H1 (cell line): ENCODE results near the gene RD3L. TPM values are rescaled to one million over a fixed set of nuclear protein-coding genes. Genes with fewer than 3 reads are reported as not detected.

Source experiments
- CTCF ChIA-PET: fragments of 300-600 bp; sonication (Branson Sonifier 250); formaldehyde crosslinking; loops from one replicate; lab custom pipeline; 2021; ENCODE audit not compliant: partially characterized antibody; lab: Charles Lee
- POLR2A ChIA-PET: fragments of 300-600 bp; sonication (Branson Sonifier 250); formaldehyde crosslinking; loops from one replicate; lab custom pipeline; 2021; ENCODE audit warnings: inconsistent platforms; ENCODE audit not compliant: partially characterized antibody; lab: Charles Lee
- DNase-seq, 2 experiments: peaks; one replicate each; pipeline versions ENCODE4 v3.0.0 to v3.0.0-alpha.2; 2010 to 2022; ENCODE audit warnings: low spot score in 2 of 2, low read depth in 1 of 2, mixed read lengths in 1 of 2
- FAIRE-seq: peaks from 2 replicates; lab custom pipeline; 2011; peaks lifted over from hg19 to GRCh38; lab: Jason Lieb, UNC
- H2AFZ ChIP-seq: 2 replicates; pipeline ENCODE4 v1.8.1; 2012; ENCODE audit warnings: low read length, inconsistent platforms
- H2AK5ac ChIP-seq: 2 replicates; pipeline ENCODE4 v1.6.1; 2013; ENCODE audit warnings: low read depth, low read length
- H2BK120ac ChIP-seq: replicated peaks from 2 replicates; pipeline ENCODE3; 2013; ENCODE audit warnings: low read depth, low read length, inconsistent platforms
- H2BK12ac ChIP-seq: 2 replicates; pipeline ENCODE4 v1.6.1; 2013; ENCODE audit warnings: low read depth, low read length
- H2BK15ac ChIP-seq: 2 replicates; pipeline ENCODE4 v1.6.1; 2013; ENCODE audit warnings: low read length
- H2BK20ac ChIP-seq: 2 replicates; pipeline ENCODE4 v1.6.1; 2013; ENCODE audit warnings: low read length
- H2BK5ac ChIP-seq: 2 replicates; pipeline ENCODE4 v1.6.1; 2013; ENCODE audit warnings: low read depth, low read length
- H3K14ac ChIP-seq: 2 replicates; pipeline ENCODE4 v1.6.1; 2013; ENCODE audit warnings: inconsistent platforms; ENCODE audit not compliant: insufficient read length
- H3K18ac ChIP-seq: 2 replicates; pipeline ENCODE4 v1.6.1; 2013; ENCODE audit warnings: low read length; ENCODE audit errors: extremely low read depth
- H3K23ac ChIP-seq: 2 replicates; pipeline ENCODE4 v1.6.1; 2013; ENCODE audit warnings: inconsistent platforms; ENCODE audit not compliant: insufficient read length
- H3K23me2 ChIP-seq: 2 replicates; pipeline ENCODE4 v1.6.1; 2013; ENCODE audit warnings: low read depth, low read length
- H3K27ac ChIP-seq: 2 replicates; pipeline ENCODE4 v1.6.1; 2011; ENCODE audit warnings: low read depth, low read length, inconsistent platforms
- H3K27me3 ChIP-seq, 4 experiments: replicated peaks in 1 of 4; 1 replicate in 1 of 4; 2 replicates in 3 of 4; pipeline versions ENCODE4 v1.6.1 to v1.8.1; 2011 to 2013; ENCODE audit warnings: low read length in 3 of 4, mild to moderate bottlenecking in 3 of 4, inconsistent platforms in 2 of 4, mixed read lengths in 2 of 4, moderate library complexity in 1 of 4; ENCODE audit not compliant: control insufficient read depth in 3 of 4, insufficient read depth in 3 of 4; ENCODE audit errors: extremely low read depth in 1 of 4
- H3K36me3 ChIP-seq, 4 experiments: 2 replicates each; pipeline versions ENCODE4 v1.6.1 to v1.8.1; 2011 to 2013; ENCODE audit warnings: mild to moderate bottlenecking in 4 of 4, low read length in 3 of 4, moderate library complexity in 2 of 4, control low read depth in 1 of 4, inconsistent platforms in 1 of 4; ENCODE audit not compliant: insufficient read depth in 4 of 4, control insufficient read depth in 2 of 4
- H3K4ac ChIP-seq: replicated peaks from 2 replicates; pipeline ENCODE3; 2013; ENCODE audit warnings: low read length, low read depth, mixed read lengths, inconsistent platforms; ENCODE audit not compliant: insufficient read length
- H3K4me1 ChIP-seq, 4 experiments: replicated peaks in 1 of 4; 1 replicate in 1 of 4; 2 replicates in 3 of 4; pipeline versions ENCODE4 v1.6.1 to v1.8.1; 2011 to 2013; ENCODE audit warnings: low read length in 3 of 4, inconsistent platforms in 2 of 4, mixed read lengths in 1 of 4; ENCODE audit not compliant: insufficient read depth in 4 of 4, control insufficient read depth in 3 of 4
- H3K4me2 ChIP-seq, 2 experiments: 2 replicates each; pipeline versions ENCODE4 v1.6.1 to v1.8.1; 2011 to 2013; ENCODE audit warnings: low read depth in 2 of 2, low read length in 2 of 2, control low read depth in 1 of 2, inconsistent platforms in 1 of 2, mild to moderate bottlenecking in 1 of 2; ENCODE audit not compliant: insufficient read depth in 1 of 2
- H3K4me3 ChIP-seq, 4 experiments: fragments of 200-600, 300-600 bp in 1 of 4; sonication (generic), shearing (Covaris generic), sonication (Bioruptor Twin) in 1 of 4; 2 replicates each; pipeline versions ENCODE4 v1.5.1 to v1.8.1; 2011 to 2016; ENCODE audit warnings: low read length in 4 of 4, low read depth in 3 of 4, control low read depth in 2 of 4, inconsistent platforms in 2 of 4, mild to moderate bottlenecking in 2 of 4, mixed read lengths in 1 of 4, moderate library complexity in 1 of 4; ENCODE audit not compliant: insufficient read depth in 2 of 4; ENCODE audit errors: extremely low read depth in 1 of 4
- H3K56ac ChIP-seq: replicated peaks from 2 replicates; pipeline ENCODE3; 2013; ENCODE audit warnings: low read depth, mild to moderate bottlenecking, mixed read lengths, low read length, inconsistent platforms; ENCODE audit not compliant: insufficient read length
- H3K79me1 ChIP-seq: 2 replicates; pipeline ENCODE4 v1.6.1; 2013; ENCODE audit warnings: low read depth, low read length, control low read depth
- H3K79me2 ChIP-seq, 2 experiments: 2 replicates each; pipeline versions ENCODE4 v1.6.1 to v1.8.1; 2012 to 2013; ENCODE audit warnings: low read length in 2 of 2, mild to moderate bottlenecking in 2 of 2, inconsistent platforms in 1 of 2; ENCODE audit not compliant: insufficient read depth in 2 of 2, control insufficient read depth in 1 of 2
- H3K9ac ChIP-seq, 4 experiments: replicated peaks in 1 of 4; 1 replicate in 1 of 4; 2 replicates in 3 of 4; pipeline versions ENCODE4 v1.6.1 to v1.8.1; 2011 to 2013; ENCODE audit warnings: low read depth in 3 of 4, low read length in 3 of 4, control low read depth in 2 of 4, mild to moderate bottlenecking in 2 of 4, moderate library complexity in 2 of 4, inconsistent platforms in 1 of 4; ENCODE audit errors: extremely low read depth in 1 of 4
- H3K9me3 ChIP-seq, 2 experiments: 2 replicates each; pipeline versions ENCODE4 v1.6.1 to v1.8.1; 2012 to 2013; ENCODE audit warnings: mild to moderate bottlenecking in 2 of 2, moderate library complexity in 2 of 2, control low read depth in 1 of 2, inconsistent platforms in 1 of 2, low read depth in 1 of 2, low read length in 1 of 2, mixed read lengths in 1 of 2; ENCODE audit not compliant: insufficient read depth in 2 of 2
- H4K20me1 ChIP-seq, 2 experiments: replicated peaks in 1 of 2; 2 replicates each; pipeline versions ENCODE3 to v1.8.1; 2011 to 2013; ENCODE audit warnings: inconsistent platforms in 2 of 2, low read length in 2 of 2, mild to moderate bottlenecking in 1 of 2; ENCODE audit not compliant: insufficient read depth in 2 of 2, control insufficient read depth in 1 of 2
- H4K5ac ChIP-seq: 2 replicates; pipeline ENCODE4 v1.6.1; 2013; ENCODE audit warnings: low read length, low read depth, mixed read lengths, inconsistent platforms; ENCODE audit not compliant: insufficient read length
- H4K8ac ChIP-seq: 2 replicates; pipeline ENCODE4 v1.8.0; 2013; ENCODE audit warnings: mild to moderate bottlenecking, moderate library complexity, low read length, inconsistent platforms; ENCODE audit not compliant: insufficient read depth; ENCODE audit errors: extremely low read depth
- H4K91ac ChIP-seq: replicated peaks from 2 replicates; pipeline ENCODE3; 2013; ENCODE audit warnings: low read length, mixed read lengths, inconsistent platforms; ENCODE audit not compliant: insufficient read length
- BACH1 ChIP-seq: IDR thresholded peaks from 2 replicates; pipeline ENCODE4 v1.6.1; 2012; ENCODE audit warnings: low read length, improper control_type of control experiment
- CBX8 ChIP-seq: fragments of 300-800, 300-1000 bp; sonication (generic); IDR thresholded peaks from 2 replicates; pipeline ENCODE4 v1.7.1; 2016; ENCODE audit warnings: low read depth, low read length, borderline replicate concordance
- CHD2 ChIP-seq: IDR thresholded peaks from 2 replicates; pipeline ENCODE4 v1.6.1; 2012; ENCODE audit warnings: low read length, improper control_type of control experiment
- JUND ChIP-seq: IDR thresholded peaks from 2 replicates; pipeline ENCODE4 v1.6.1; 2011; ENCODE audit warnings: mild to moderate bottlenecking, improper control_type of control experiment, low read length
- POLR2AphosphoS5 ChIP-seq: IDR thresholded peaks from 2 replicates; pipeline ENCODE4 v1.6.1; 2011; ENCODE audit warnings: low read depth, low read length
- POU5F1 ChIP-seq: IDR thresholded peaks from 2 replicates; pipeline ENCODE4 v1.6.1; 2011; ENCODE audit warnings: low read depth, mild to moderate bottlenecking, low read length, moderate library complexity
- RBBP5 ChIP-seq: IDR thresholded peaks from 2 replicates; pipeline ENCODE4 v1.7.1; 2012; ENCODE audit warnings: low read depth, mild to moderate bottlenecking, inconsistent platforms, low read length, moderate library complexity, borderline replicate concordance
- RNF2 ChIP-seq: fragments of 200-900, 300-1000 bp; sonication (generic); IDR thresholded peaks from 2 replicates; pipeline ENCODE4 v1.7.1; 2016; ENCODE audit warnings: borderline replicate concordance, low read depth, mild to moderate bottlenecking, antibody characterized with exemption, low read length; ENCODE audit not compliant: poor library complexity, severe bottlenecking; ENCODE audit errors: missing control alignments
- SIN3A ChIP-seq, 2 experiments: IDR thresholded peaks in 1 of 2; conservative IDR thresholded peaks in 1 of 2; 2 replicates each; pipeline ENCODE4 v1.6.1; 2011 to 2012; ENCODE audit warnings: low read length in 2 of 2, improper control_type of control experiment in 1 of 2, low read depth in 1 of 2, mild to moderate bottlenecking in 1 of 2
- SP1 ChIP-seq: IDR thresholded peaks from 2 replicates; pipeline ENCODE4 v1.6.1; 2011; ENCODE audit warnings: low read depth, low read length
- SP2 ChIP-seq: IDR thresholded peaks from 2 replicates; pipeline ENCODE4 v1.6.1; 2012; ENCODE audit warnings: mild to moderate bottlenecking, low read length, inconsistent platforms
- SUZ12 ChIP-seq: fragments of 200-600 bp; sonication (generic); IDR thresholded peaks from 2 replicates; pipeline ENCODE4 v1.6.1; 2012; ENCODE audit warnings: mild to moderate bottlenecking, inconsistent platforms, low read length, moderate library complexity, mixed read lengths
- TBP ChIP-seq: IDR thresholded peaks from 2 replicates; pipeline ENCODE4 v1.6.1; 2011; ENCODE audit warnings: low read depth, low read length, improper control_type of control experiment
- TEAD4 ChIP-seq: IDR thresholded peaks from 2 replicates; pipeline ENCODE4 v1.6.1; 2012; ENCODE audit warnings: low read depth, low read length, inconsistent platforms, mixed read lengths
- WGBS, 2 experiments: shearing (Covaris generic) in 1 of 2; methylation state at CpG; one replicate each; pipeline versions ENCODE4 v1.1.6 to v1.1.7; 2013 to 2015; ENCODE audit warnings: low lambda C conversion rate in 2 of 2, mixed read lengths in 2 of 2, inconsistent platforms in 1 of 2, low coverage in 1 of 2, missing lambda C conversion rate in 1 of 2; ENCODE audit not compliant: insufficient replicate concordance in 2 of 2, insufficient coverage in 1 of 2, insufficient read length in 1 of 2; ENCODE audit errors: extremely low coverage in 1 of 2, missing lambda C conversion rate in 1 of 2; 5-methylcytosine and 5-hydroxymethylcytosine counted together
- polyA plus RNA-seq, 7 experiments: library from polyadenylated mRNA; depleted of rRNA in 3 of 7; stranded (reverse) in 5 of 7; unstranded in 2 of 7; fragments of >200 nt in 5 of 7; fragments of 200-250 nt in 2 of 7; gene quantifications; 1 replicate in 5 of 7; 2 replicates in 1 of 7; 4 replicates in 1 of 7; pipeline versions ENCODE4 v1.2.1 to v1.2.3, GENCODE V29; 2011 to 2013; ENCODE audit warnings: missing spikeins in 2 of 7, mixed read lengths in 2 of 7
- total RNA-seq: library from RNA; stranded (reverse); fragmentation: NEBNext Ultra II Directional; extraction: Animal tissue kit (Norgen Biotek cat#: 25700); gene quantifications from 2 replicates; pipeline ENCODE4 v1.2.1, GENCODE V29; 2021

RD3L gene
- total and polyA plus RNA-seq, 2 of the 8 experiments (the other 6 are each of a cell fraction or from before 2014, with no cell fraction given), result not detected

DNA sequence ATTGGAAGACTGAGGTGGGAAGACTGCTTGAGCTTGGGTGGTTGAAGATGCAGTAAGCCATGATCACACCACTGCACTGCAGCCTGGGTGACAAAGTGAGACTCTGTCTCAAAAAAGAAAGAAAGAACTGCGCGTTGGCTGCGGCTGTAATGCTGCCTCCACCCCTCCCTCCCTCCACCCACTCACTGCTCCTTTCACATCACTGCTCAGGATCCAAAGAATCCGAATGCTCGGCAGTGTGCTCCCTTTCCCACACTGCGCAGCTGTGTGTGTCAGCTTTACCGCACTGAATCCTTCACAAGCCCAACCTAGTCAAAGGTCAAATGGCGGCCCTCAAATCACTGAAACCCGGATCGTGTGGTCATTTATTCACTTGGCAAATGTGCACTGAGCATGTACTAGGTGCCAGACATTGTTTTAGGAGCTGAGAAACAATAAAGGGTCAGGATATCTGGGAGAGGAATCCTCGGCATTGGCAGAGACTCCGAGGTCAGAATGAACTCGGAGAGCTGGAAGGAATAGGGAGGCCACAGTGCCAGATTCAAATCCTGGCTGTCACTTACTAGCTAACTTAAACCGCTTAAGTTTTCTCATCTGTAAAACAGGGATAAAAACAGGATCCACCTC is 25.6 kb downstream of the RD3L start:
- Histone ChIP-seq H3K9ac (no peak overlapping the region), H3K14ac (no peak overlapping the region), H3K27me3 (no peaks in the 10 kb centered on the region), H2BK20ac (no peak overlapping the region), H3K79me2 (peaks cover 4 to 46% of the 10 kb centered on the region in 2 experiments), H3K79me1 (peaks cover 4% of the 10 kb centered on the region), H3K36me3 (peaks cover 9 to 36% (median 13%) of the 10 kb centered on the region in 4 experiments), H3K4me1 (0 out of 7 replicates have a peak, but pooled peaks cover 0 to 4% (median 0%) of the 10 kb centered on the region in 4 experiments), H2BK120ac (no peak overlapping the region), H3K23me2 (peaks cover 4% of the 10 kb centered on the region), H2BK12ac (no peak overlapping the region), H2BK5ac (no peak overlapping the region), H3K4ac (no peak overlapping the region), H2AK5ac (no peak overlapping the region), H3K4me2 (no peak overlapping the region), H4K5ac (no peak overlapping the region), H3K23ac (no peak overlapping the region), H2AFZ (no peak overlapping the region), H3K18ac (no peak overlapping the region), H4K20me1 (peaks cover 0 to 8% of the 10 kb centered on the region in 2 experiments), H3K56ac (no peak overlapping the region), H4K91ac (no peak overlapping the region), H2BK15ac (no peak overlapping the region), H4K8ac (no peak overlapping the region), H3K9me3 (no peaks in the 10 kb centered on the region), H3K4me3 (no peak overlapping the region), H3K27ac (no peak overlapping the region)
- POLR2A ChIA-PET, result interaction anchor here (0.6 to 1.1 kb wide), 2 partner anchors 48 to 1649 kb away, joined by 3 to 4 read pairs; no protein-coding TSS in a partner anchor
- DNase-seq (no peak), FAIRE-seq (no peak)
- CTCF ChIA-PET, result interaction anchor here (0.6 to 8.7 kb wide), 12 partner anchors 10 to 1461 kb away, joined by 3 to 47 read pairs (median 3); partner anchors contain the start of genes ASPG and TDRD9
- 89% methylated on average over 11 of the region's 14 CpGs; no CpG with 5 or more reads in 1 of the 2 experiments for WGBS, 2 experiments
- TF ChIP-seq JUND (no peak), SIN3A (conservative IDR thresholded peaks at IDR 0.05 in 1 of 2, IDR thresholded peaks at IDR 0.05 in 1 of 2; ENCODE audit: low read depth in 1 of 2, low read length in 2 of 2) (no peak), SP2 (no peak), CBX8 (no peak), TBP (no peak), CHD2 (no peak), POU5F1 (no peak), RNF2 (no peak), SUZ12 (no peak), SP1 (no peak), RBBP5 (no peak), POLR2AphosphoS5 (no peak), BACH1 (no peak), TEAD4 (no peak)
